ENCODE results near the gene RDH5. TPM values are rescaled to one million over a fixed set of nuclear protein-coding genes. Genes with fewer than 3 reads are reported as not detected.
A peak's percentile ranks its signal among the peaks of the same experiment; 100 is the strongest.

Gene RDH5
- total RNA-seq, 1 experiment from 2014 or later: 5.8 TPM

DNA sequence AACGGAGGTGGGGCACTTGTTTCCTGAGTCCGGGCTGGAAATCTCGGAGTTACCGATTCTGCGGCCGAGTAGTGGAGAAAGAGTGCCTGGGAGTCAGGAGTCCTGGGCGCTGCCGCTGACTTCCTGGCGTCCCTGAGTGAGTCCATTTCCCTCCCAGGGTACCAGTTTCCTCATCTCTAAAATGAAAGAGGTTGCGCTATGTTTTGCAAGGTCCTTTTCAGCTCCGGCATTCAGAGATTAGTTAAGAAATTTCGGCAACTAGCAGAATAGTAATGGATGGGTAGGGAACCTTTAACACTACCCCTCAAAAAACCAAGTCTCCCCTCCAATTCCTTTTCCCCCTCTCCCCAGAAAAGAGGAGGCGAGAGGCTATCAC lies 3.6 kb upstream of the RDH5 start:
- DNase-seq (ENCODE audit: low spot score) (no peak), ATAC-seq (no peak; the same call in 1 of the 2 replicates)
- Mint-ChIP-seq H3K36me3 (no peaks in the 10 kb centered on the region), H3K27me3 (ENCODE audit: low read depth) (peaks cover 22% of the 10 kb centered on the region), H3K27ac (peak overlapping the region; percentile 84), H3K9me3 (no peaks in the 10 kb centered on the region), H3K4me3 (peak overlapping the region; percentile 85), H3K4me1 (peaks cover 37% of the 10 kb centered on the region)
- ChIA-PET CTCF (interaction anchor here (0.6 to 10.8 kb wide), 7 partner anchors 10 to 324 kb away, joined by 3 to 141 read pairs (median 16); partner anchors contain the start of genes CD63, ITGA7 and SARNP), POLR2A (interaction anchor here (0.5 to 3.4 kb wide), 4 partner anchors 11 to 245 kb away, joined by 3 to 21 read pairs (median 4); partner anchors contain the start of gene CD63)
- no peak for TF ChIP-seq TCF7 (CRISPR knock-in tag; IDR thresholded peaks at IDR 0.05; ENCODE audit: low read depth)
- TF ChIP-seq JUN (CRISPR knock-in tag; IDR thresholded peaks at IDR 0.05): no peak
- TF ChIP-seq, protein P1, sequence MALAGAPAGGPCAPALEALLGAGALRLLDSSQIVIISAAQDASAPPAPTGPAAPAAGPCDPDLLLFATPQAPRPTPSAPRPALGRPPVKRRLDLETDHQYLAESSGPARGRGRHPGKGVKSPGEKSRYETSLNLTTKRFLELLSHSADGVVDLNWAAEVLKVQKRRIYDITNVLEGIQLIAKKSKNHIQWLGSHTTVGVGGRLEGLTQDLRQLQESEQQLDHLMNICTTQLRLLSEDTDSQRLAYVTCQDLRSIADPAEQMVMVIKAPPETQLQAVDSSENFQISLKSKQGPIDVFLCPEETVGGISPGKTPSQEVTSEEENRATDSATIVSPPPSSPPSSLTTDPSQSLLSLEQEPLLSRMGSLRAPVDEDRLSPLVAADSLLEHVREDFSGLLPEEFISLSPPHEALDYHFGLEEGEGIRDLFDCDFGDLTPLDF (CRISPR knock-in tag; IDR thresholded peaks at IDR 0.05): no peak
- no peak for TF ChIP-seq SOX15 (CRISPR knock-in tag; IDR thresholded peaks at IDR 0.05)
- TF ChIP-seq, protein P2, sequence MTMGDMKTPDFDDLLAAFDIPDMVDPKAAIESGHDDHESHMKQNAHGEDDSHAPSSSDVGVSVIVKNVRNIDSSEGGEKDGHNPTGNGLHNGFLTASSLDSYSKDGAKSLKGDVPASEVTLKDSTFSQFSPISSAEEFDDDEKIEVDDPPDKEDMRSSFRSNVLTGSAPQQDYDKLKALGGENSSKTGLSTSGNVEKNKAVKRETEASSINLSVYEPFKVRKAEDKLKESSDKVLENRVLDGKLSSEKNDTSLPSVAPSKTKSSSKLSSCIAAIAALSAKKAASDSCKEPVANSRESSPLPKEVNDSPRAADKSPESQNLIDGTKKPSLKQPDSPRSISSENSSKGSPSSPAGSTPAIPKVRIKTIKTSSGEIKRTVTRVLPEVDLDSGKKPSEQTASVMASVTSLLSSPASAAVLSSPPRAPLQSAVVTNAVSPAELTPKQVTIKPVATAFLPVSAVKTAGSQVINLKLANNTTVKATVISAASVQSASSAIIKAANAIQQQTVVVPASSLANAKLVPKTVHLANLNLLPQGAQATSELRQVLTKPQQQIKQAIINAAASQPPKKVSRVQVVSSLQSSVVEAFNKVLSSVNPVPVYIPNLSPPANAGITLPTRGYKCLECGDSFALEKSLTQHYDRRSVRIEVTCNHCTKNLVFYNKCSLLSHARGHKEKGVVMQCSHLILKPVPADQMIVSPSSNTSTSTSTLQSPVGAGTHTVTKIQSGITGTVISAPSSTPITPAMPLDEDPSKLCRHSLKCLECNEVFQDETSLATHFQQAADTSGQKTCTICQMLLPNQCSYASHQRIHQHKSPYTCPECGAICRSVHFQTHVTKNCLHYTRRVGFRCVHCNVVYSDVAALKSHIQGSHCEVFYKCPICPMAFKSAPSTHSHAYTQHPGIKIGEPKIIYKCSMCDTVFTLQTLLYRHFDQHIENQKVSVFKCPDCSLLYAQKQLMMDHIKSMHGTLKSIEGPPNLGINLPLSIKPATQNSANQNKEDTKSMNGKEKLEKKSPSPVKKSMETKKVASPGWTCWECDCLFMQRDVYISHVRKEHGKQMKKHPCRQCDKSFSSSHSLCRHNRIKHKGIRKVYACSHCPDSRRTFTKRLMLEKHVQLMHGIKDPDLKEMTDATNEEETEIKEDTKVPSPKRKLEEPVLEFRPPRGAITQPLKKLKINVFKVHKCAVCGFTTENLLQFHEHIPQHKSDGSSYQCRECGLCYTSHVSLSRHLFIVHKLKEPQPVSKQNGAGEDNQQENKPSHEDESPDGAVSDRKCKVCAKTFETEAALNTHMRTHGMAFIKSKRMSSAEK (CRISPR knock-in tag; IDR thresholded peaks at IDR 0.05; ENCODE audit: borderline replicate concordance): no peak
- TF ChIP-seq, protein P3, sequence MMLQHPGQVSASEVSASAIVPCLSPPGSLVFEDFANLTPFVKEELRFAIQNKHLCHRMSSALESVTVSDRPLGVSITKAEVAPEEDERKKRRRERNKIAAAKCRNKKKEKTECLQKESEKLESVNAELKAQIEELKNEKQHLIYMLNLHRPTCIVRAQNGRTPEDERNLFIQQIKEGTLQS (CRISPR knock-in tag; conservative IDR thresholded peaks at IDR 0.05): no peak
- TF ChIP-seq, protein P4, sequence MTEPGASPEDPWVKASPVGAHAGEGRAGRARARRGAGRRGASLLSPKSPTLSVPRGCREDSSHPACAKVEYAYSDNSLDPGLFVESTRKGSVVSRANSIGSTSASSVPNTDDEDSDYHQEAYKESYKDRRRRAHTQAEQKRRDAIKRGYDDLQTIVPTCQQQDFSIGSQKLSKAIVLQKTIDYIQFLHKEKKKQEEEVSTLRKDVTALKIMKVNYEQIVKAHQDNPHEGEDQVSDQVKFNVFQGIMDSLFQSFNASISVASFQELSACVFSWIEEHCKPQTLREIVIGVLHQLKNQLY (CRISPR knock-in tag; IDR thresholded peaks at IDR 0.05): no peak
- TF ChIP-seq, protein P5, sequence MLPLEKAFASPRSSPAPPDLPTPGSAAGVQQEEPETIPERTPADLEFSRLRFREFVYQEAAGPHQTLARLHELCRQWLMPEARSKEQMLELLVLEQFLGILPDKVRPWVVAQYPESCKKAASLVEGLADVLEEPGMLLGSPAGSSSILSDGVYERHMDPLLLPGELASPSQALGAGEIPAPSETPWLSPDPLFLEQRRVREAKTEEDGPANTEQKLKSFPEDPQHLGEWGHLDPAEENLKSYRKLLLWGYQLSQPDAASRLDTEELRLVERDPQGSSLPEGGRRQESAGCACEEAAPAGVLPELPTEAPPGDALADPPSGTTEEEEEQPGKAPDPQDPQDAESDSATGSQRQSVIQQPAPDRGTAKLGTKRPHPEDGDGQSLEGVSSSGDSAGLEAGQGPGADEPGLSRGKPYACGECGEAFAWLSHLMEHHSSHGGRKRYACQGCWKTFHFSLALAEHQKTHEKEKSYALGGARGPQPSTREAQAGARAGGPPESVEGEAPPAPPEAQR (CRISPR knock-in tag; IDR thresholded peaks at IDR 0.05): no peak
- no peak for TF ChIP-seq ZNF219 (CRISPR knock-in tag; IDR thresholded peaks at IDR 0.05; ENCODE audit: borderline replicate concordance)
- no peak for TF ChIP-seq ETV6 (CRISPR knock-in tag; IDR thresholded peaks at IDR 0.05)
- no peak for TF ChIP-seq TEAD4 (CRISPR knock-in tag; IDR thresholded peaks at IDR 0.05)
- TF ChIP-seq, protein P6, sequence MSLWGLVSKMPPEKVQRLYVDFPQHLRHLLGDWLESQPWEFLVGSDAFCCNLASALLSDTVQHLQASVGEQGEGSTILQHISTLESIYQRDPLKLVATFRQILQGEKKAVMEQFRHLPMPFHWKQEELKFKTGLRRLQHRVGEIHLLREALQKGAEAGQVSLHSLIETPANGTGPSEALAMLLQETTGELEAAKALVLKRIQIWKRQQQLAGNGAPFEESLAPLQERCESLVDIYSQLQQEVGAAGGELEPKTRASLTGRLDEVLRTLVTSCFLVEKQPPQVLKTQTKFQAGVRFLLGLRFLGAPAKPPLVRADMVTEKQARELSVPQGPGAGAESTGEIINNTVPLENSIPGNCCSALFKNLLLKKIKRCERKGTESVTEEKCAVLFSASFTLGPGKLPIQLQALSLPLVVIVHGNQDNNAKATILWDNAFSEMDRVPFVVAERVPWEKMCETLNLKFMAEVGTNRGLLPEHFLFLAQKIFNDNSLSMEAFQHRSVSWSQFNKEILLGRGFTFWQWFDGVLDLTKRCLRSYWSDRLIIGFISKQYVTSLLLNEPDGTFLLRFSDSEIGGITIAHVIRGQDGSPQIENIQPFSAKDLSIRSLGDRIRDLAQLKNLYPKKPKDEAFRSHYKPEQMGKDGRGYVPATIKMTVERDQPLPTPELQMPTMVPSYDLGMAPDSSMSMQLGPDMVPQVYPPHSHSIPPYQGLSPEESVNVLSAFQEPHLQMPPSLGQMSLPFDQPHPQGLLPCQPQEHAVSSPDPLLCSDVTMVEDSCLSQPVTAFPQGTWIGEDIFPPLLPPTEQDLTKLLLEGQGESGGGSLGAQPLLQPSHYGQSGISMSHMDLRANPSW (CRISPR knock-in tag; conservative IDR thresholded peaks at IDR 0.05; ENCODE audit: low read depth): no peak
- TF ChIP-seq, protein P7, sequence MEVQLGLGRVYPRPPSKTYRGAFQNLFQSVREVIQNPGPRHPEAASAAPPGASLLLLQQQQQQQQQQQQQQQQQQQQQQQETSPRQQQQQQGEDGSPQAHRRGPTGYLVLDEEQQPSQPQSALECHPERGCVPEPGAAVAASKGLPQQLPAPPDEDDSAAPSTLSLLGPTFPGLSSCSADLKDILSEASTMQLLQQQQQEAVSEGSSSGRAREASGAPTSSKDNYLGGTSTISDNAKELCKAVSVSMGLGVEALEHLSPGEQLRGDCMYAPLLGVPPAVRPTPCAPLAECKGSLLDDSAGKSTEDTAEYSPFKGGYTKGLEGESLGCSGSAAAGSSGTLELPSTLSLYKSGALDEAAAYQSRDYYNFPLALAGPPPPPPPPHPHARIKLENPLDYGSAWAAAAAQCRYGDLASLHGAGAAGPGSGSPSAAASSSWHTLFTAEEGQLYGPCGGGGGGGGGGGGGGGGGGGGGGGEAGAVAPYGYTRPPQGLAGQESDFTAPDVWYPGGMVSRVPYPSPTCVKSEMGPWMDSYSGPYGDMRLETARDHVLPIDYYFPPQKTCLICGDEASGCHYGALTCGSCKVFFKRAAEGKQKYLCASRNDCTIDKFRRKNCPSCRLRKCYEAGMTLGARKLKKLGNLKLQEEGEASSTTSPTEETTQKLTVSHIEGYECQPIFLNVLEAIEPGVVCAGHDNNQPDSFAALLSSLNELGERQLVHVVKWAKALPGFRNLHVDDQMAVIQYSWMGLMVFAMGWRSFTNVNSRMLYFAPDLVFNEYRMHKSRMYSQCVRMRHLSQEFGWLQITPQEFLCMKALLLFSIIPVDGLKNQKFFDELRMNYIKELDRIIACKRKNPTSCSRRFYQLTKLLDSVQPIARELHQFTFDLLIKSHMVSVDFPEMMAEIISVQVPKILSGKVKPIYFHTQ (CRISPR knock-in tag; IDR thresholded peaks at IDR 0.05): no peak
- TF ChIP-seq NFATC4 (CRISPR knock-in tag; IDR thresholded peaks at IDR 0.05): no peak
- TF ChIP-seq JAZF1 (CRISPR knock-in tag; IDR thresholded peaks at IDR 0.05): no peak
- TF ChIP-seq, protein P8, sequence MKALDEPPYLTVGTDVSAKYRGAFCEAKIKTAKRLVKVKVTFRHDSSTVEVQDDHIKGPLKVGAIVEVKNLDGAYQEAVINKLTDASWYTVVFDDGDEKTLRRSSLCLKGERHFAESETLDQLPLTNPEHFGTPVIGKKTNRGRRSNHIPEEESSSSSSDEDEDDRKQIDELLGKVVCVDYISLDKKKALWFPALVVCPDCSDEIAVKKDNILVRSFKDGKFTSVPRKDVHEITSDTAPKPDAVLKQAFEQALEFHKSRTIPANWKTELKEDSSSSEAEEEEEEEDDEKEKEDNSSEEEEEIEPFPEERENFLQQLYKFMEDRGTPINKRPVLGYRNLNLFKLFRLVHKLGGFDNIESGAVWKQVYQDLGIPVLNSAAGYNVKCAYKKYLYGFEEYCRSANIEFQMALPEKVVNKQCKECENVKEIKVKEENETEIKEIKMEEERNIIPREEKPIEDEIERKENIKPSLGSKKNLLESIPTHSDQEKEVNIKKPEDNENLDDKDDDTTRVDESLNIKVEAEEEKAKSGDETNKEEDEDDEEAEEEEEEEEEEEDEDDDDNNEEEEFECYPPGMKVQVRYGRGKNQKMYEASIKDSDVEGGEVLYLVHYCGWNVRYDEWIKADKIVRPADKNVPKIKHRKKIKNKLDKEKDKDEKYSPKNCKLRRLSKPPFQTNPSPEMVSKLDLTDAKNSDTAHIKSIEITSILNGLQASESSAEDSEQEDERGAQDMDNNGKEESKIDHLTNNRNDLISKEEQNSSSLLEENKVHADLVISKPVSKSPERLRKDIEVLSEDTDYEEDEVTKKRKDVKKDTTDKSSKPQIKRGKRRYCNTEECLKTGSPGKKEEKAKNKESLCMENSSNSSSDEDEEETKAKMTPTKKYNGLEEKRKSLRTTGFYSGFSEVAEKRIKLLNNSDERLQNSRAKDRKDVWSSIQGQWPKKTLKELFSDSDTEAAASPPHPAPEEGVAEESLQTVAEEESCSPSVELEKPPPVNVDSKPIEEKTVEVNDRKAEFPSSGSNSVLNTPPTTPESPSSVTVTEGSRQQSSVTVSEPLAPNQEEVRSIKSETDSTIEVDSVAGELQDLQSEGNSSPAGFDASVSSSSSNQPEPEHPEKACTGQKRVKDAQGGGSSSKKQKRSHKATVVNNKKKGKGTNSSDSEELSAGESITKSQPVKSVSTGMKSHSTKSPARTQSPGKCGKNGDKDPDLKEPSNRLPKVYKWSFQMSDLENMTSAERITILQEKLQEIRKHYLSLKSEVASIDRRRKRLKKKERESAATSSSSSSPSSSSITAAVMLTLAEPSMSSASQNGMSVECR (CRISPR knock-in tag; IDR thresholded peaks at IDR 0.05; ENCODE audit: borderline replicate concordance): no peak
- TF ChIP-seq, protein P9, sequence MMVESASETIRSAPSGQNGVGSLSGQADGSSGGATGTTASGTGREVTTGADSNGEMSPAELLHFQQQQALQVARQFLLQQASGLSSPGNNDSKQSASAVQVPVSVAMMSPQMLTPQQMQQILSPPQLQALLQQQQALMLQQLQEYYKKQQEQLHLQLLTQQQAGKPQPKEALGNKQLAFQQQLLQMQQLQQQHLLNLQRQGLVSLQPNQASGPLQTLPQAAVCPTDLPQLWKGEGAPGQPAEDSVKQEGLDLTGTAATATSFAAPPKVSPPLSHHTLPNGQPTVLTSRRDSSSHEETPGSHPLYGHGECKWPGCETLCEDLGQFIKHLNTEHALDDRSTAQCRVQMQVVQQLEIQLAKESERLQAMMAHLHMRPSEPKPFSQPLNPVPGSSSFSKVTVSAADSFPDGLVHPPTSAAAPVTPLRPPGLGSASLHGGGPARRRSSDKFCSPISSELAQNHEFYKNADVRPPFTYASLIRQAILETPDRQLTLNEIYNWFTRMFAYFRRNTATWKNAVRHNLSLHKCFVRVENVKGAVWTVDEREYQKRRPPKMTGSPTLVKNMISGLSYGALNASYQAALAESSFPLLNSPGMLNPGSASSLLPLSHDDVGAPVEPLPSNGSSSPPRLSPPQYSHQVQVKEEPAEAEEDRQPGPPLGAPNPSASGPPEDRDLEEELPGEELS (CRISPR knock-in tag; IDR thresholded peaks at IDR 0.05): no peak

Measured in WTC11 (cell line).